ENCODE results near the gene ZMIZ1.

The ZMIZ1 gene

DNA sequence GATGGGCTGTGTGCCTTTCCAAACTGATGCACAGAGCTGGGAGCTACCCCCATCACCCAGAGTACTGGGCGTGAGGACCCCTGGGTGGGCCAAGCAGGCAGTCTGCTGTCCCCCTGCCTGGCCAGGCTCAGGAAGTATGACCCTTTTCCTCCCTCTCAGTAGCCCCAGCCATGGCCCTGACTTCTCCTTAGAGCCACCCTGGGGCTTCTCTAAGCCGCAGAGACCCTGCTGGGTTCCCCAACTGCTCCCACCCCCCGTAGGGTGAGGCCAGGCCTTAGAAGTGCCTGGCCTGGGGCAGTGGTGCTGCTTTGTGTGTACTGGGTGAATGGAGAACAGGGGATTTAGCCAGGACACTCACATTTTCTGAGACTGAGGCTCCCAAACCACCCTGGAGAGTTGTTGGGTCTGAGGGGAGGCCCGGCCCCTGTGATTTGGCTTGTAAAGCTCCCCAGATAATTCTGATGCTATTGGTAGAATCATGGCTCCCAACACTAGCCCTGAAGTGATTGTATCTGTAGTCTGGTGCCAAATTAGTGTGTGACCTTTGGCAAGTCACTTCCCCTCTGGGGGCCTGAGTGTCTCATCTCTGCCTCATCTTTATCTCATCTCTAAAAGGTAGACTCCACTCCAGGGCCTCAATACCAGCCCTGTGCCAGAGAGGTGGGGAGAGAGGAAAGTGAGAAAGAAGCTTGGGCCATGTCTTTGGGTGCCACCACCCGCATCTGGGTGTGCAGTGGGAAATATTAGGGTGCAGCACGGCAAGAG is 178.8 kb downstream of the ZMIZ1 start:
- TF ChIP-seq, protein P1, sequence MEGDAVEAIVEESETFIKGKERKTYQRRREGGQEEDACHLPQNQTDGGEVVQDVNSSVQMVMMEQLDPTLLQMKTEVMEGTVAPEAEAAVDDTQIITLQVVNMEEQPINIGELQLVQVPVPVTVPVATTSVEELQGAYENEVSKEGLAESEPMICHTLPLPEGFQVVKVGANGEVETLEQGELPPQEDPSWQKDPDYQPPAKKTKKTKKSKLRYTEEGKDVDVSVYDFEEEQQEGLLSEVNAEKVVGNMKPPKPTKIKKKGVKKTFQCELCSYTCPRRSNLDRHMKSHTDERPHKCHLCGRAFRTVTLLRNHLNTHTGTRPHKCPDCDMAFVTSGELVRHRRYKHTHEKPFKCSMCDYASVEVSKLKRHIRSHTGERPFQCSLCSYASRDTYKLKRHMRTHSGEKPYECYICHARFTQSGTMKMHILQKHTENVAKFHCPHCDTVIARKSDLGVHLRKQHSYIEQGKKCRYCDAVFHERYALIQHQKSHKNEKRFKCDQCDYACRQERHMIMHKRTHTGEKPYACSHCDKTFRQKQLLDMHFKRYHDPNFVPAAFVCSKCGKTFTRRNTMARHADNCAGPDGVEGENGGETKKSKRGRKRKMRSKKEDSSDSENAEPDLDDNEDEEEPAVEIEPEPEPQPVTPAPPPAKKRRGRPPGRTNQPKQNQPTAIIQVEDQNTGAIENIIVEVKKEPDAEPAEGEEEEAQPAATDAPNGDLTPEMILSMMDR (conservative IDR thresholded peaks at IDR 0.05; ENCODE audit: low read depth, low read length) = no peak
- DNase-seq (ENCODE audit: low read depth) = no peak
- no peak overlapping the region for H3K4me3 ChIP-seq (ENCODE audit: low read length)

DNA sequence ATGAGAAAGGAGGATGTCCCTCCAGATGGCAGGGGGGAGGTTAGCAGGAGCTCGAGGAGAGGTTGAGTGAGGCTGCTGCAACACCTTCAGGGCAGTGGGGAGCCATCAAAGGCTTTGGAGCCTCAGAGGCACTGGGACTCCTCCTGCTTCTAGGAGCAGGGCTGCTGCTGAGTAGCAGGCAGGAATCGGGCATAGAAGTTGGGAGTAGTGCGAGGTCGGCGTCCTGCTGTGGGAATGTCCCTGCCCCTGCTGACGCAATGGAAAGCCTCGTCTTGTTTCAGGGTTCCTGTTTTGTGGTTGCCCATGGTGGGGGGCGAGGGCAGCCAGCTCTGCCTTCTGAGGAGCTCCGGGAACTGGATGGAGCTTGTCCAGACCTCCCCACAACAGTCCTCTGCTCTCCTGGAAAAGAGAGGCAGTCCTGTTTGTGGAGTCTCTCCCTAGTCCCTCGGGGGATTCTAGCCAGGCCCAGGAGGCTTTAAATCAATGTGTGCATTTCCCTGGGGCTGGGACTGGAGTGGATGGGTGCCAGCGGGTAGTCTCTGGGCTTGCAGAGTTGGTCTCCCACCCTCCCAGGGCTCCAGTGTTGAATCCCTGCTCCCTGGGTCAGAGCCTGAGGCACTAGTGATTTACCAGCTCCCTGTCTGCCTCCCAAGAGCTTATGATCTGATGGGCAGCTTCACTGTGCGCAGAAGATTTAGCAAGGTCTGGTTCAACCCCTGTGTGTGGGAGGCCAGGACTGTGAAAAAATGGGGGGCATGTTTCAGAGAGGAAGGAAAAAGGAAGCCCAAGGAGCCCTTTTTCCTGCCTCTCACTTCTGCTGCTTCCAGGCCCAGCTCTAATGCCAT is 179.8 kb downstream of the ZMIZ1 start:
- DNase-seq (ENCODE audit: low read depth) = no peak
- TF ChIP-seq, protein P1 (conservative IDR thresholded peaks at IDR 0.05; ENCODE audit: low read depth, low read length) = no peak
- H3K4me3 ChIP-seq (ENCODE audit: low read length) = no peak overlapping the region

DNA sequence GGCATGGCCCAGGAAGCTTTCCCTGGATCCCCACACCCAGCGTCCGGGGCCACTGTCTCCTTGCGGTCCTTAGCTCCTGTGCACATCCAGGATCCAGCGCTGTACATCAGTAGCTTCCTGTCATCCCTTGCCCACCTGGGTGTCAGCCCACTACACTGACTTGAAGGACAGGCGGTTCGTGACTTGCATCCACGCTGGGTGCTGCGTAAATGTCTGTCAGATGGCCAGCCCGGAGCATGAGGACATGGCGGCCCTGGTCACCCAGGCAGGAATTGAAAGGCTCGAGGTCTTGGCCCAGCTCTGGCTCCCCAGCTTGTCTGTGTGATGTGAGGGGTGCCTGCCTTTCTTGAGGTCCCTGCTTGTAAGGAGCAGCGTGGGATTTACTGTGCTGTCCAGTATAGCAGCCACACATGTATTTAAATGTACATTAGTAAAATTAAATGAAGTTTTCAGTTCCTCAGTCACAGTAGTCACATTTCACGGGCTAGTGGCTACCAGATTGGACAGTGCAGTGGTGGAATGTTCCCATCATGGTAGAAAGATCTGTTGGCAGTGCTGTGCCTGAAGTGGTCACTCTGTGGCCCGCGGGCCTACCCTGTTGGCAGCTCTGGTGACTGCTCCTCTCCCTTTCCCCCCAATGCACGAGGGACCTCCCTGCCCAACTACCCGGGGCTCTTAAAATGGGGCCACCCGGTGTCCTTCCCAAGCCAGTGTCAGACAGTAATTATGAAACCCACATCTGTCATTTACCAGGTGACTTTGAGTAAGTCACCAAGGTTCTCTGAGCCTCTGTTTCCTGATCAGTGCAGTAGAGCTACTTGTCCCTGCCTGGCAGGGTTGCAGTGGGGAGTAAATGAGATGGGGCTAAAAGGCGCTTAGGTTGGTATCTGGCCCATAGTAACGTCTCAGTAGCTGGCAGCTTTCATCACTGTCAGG is 180.7 kb downstream of the ZMIZ1 start:
- no peak for DNase-seq (ENCODE audit: low read depth)
- TF ChIP-seq, protein P1 (conservative IDR thresholded peaks at IDR 0.05; ENCODE audit: low read depth, low read length) = no peak
- H3K4me3 ChIP-seq (ENCODE audit: low read length) = no peak overlapping the region

DNA sequence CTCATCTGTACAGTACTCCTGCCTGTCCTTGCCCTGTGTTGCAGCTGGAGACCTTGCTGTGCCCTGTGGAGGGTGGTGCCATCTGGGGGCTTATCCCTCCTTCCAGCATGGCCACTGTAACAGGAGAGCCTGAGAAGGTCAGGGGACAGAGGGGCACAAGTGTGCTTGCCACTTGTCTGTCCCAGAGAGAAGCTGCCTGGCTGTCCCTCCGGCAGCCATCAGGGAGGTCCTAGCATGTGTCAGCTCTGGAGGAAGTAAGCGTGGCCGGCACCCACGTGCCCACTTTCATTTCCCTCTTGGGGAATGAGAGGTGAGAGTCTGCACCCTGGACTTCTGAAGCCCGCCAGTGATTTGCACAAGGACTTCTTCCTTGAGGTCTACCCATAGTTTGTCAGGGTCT is 181.5 kb downstream of the ZMIZ1 start:
- H3K4me3 ChIP-seq (ENCODE audit: low read length) = no peak overlapping the region
- TF ChIP-seq, protein P1 (conservative IDR thresholded peaks at IDR 0.05; ENCODE audit: low read depth, low read length) = no peak
- DNase-seq (ENCODE audit: low read depth) = no peak

DNA sequence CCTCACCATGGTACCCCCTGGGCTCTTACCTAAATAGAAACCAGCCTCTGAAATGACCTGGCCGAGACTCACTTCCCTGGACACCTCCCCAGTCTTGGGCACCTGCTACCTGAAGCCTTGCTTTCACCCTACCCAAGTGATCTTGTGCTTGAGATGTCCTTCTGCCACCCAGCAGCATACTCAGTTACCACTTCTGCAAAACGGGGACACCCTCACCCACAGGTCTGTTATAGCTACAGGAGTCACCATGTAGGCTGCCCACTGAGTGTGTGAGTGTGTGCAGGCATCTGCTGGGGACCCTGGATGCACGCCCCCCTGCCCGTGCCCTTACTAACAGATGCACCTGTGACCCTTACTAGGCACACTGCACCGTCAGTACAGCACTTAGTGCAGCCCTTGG is 183.7 kb downstream of the ZMIZ1 start:
- DNase-seq (ENCODE audit: low read depth) = no peak
- TF ChIP-seq, protein P1 (conservative IDR thresholded peaks at IDR 0.05; ENCODE audit: low read depth, low read length) = no peak
- H3K4me3 ChIP-seq (ENCODE audit: low read length) = no peak overlapping the region

DNA sequence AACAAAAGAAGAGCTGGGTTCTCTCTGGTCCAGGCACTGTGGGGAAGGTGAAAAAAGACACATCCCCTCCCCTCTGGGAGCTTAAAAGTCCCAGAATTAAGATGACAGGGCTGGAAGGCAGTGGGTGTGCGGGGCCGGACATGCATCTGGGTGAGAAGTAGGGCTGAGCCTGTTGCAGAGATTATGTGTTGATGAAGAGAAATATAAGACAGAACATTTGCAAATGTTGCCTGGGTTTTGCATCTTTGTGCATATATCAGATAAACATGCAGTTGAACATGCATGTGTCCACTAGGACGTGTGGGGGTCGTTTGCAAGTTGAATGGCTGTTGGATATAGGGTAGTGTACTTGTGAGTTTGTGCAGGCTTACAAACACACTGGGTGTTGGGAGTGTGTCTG is 184.2 kb downstream of the ZMIZ1 start:
- TF ChIP-seq, protein P1 (conservative IDR thresholded peaks at IDR 0.05; ENCODE audit: low read depth, low read length) = no peak
- no peak for DNase-seq (ENCODE audit: low read depth)
- H3K4me3 ChIP-seq (ENCODE audit: low read length) = no peak overlapping the region

Measured in retinal pigment epithelial cell (primary cell).